Measurements from ENCODE around the gene CNOT3.
"Not testable (repeated sequence)": the region's sequence is repeated elsewhere in the genome, so short reads cannot be mapped to it uniquely, and the experiment has no call there.

The CNOT3 gene

DNA sequence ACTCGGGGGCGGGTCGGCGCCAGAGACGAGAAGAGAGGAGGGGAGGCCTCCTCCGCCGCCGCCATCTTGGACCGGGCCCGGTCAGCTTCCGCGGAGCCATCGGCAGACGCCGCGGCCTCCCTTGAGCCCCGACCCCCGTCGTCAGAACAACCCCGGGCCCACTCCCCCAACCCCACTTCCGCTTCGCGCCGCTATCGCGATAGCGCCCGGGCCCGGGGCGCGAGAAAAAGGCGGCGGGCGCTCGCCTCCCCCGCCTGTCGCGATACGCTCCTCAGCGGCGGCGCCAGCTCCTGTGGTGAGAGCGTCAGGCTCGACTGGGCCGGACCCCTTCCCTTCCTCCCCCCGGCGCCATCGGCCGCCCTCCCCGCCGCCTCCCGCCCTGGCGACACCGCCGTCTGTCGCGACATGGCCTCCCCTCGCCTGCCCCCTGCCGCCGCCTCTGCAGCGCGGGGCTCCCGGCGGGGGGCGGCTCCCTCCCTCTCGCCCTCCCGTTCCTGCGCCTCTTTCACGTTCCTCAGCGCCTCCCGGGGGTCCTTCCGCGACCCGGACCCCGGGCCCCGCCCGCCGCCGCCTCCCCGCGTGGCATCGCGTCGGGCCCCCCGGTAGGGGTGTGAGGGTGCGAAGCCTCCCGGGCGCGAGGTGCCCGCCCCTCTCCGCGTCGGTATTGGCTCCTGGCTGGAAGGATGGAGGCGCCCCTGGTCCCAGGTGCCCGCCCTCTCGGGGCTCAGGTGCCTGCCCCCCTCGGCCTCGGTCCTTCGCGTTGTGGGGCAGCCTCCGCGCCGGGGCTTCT lies at the start of gene CNOT3:
TSS of gene CNOT3 (plus strand) at position 64 of the 790 bp plus-strand sequence. CDS start 5,217 bp downstream, outside the sequence.
- no peak for DNase-seq (ENCODE audit: low spot score)

GRCh38 chr19:54094426-54095000 lies 43.0 kb upstream of the CNOT3 start:
- DNase-seq (ENCODE audit: low spot score), result no peak

- DNase-seq (ENCODE audit: low spot score), result no peak
These were observed 42.3 kb upstream of the CNOT3 start for GRCh38 chr19:54095136-54095858.

DNA sequence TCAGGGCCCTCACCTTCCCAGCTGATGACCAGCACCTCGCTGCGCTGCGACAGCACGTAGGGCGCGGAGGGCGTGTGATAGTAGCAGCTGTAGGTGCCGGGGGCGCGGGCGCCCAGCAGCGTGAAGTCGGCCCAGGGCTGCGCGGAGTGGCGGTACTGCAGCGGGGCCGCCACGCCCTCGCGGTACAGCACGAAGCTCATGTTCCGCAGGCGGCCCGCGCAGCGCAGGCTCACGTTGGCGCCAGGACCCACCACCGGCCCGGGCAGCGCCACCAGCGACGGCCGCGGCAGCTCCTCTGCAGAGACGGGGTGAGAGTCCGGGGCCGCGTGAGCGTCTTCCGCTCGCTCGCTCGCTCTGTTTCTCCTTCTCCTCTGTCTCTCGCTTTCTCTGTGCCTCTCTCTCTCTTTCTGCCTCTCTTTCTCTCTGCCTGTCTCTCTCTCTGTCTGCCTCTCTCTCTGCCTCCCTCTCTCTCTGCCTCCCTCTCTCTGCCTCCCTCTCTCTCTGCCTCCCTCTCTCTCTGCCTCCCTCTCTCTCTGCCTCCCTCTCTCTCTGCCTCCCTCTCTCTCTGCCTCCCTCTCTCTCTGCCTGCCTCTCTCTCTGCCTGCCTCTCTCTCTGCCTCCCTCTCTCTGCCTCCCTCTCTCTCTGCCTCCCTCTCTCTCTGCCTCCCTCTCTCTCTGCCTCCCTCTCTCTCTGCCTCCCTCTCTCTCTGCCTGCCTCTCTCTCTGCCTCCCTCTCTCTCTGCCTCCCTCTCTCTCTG lies 41.5 kb upstream of the CNOT3 start:
- DNase-seq (ENCODE audit: low spot score), result not testable (repeated sequence)

- DNase-seq (ENCODE audit: low spot score), result peak; percentile 11
These were observed 40.9 kb upstream of the CNOT3 start for GRCh38 chr19:54096617-54097106.

DNA sequence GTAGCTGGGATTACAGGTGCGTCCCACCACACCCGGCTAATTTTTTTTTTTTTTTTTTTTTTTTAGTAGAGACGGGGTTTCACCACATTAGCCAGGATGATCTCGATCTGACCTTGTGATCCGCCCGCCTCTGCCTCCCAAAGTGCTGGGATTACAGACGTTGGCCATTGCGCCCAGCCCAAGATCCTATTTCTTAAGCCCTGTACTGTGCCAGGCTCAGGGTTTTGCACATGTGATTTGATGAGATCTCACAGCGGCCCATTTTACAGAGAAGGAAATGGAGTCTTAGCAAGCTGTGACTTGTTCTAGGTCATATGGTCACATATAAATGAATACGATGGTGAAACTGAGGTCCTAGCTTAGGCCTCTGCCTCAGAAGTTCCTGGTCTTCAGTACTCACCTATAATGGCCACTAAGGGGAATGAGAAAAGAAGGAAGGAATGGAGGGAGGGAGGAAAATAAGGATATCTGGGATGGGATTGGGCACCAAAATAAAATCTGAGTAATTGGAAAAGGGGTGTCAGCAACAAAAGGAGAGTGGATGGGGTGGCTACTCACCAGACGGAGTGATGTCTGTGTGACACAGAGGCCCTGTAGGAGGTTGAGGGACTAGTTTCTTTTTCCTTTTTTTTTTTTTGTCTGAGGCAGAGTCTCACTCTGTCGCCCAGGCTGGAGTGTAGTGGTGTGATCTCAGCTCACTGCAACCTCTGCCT lies 38.2 kb upstream of the CNOT3 start:
- DNase-seq (ENCODE audit: low spot score), result no peak

DNA sequence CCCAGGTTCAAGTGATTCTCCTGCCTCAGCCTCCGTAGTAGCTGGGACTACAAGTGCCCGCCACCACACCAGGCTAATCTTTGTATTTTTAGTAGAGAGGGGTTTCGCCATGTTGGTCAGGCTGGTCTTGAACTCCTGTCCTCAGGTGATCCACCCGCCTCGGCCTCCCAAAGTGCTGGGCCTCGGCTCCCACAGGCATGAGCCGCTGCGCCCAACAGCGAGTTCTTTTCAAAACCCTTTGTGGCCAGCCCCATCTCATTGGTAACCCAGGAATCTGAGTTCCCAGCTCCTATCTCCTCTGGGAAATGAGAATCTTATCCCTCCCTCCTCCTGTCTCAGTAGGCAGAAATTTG lies 37.7 kb upstream of the CNOT3 start:
- DNase-seq (ENCODE audit: low spot score), result not testable (repeated sequence)

DNA sequence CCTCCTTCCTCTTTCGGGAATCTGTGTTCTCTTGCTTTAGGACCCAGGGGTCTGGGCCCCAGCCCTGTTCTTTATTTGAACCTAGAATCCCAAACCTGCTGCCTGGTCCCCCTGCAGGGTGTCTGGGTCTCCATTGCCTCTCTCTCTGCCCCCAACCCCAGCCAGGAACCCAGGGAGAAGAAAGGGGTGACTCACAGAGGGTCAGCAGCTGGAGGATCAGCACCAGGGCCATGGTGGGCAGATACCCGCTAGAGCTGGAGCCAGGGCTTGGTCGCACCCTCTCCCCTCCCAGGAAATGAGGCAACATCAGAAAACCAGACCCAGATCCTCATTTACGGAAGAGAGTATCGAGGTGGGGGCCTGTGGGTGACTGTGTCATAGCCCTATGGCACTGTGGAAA lies 37.0 kb upstream of the CNOT3 start, which contains the start of gene OSCAR:
TSS of gene OSCAR (minus strand) at position 243 of the 400 bp plus-strand sequence. CDS start at position 232, 11 bp downstream.
- peak; percentile 40 for DNase-seq (ENCODE audit: low spot score)

DNA sequence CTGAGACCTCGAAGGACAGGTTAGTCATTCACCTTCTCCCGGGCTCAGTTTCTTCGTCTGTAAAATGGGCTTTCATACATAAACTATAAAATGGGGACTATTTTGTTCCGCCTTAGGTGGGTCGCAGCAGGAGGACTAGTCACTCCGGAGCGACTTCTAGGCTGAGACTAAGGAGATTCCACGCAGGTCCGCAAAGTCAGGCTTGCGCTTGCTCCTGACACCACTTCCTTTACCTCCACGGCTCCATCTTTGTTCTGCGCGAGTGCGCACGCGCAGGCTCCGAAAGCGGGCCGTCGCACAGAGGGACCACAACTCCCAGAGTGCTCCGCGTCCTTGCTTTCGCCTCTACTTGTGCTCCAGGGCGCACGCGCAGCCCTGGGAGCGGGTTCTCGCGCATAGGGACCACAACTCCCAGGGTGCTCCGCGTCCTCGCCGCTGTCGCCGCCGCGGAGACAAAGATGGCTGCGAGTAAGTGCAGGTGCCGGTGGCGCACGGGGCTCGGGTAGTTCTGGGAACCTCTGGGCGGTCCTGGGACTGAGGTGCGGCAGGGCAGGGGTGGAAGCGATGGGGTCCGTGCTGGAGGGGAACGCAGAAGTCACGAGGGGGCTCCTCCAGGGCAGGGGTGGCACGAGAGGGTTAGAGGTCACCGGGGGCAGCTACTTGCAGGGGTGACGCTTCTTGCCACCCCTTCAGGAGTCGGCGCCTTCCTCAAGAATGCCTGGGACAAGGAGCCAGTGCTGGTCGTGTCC lies 35.0 kb upstream of the CNOT3 start, which contains the start of gene NDUFA3:
TSS of gene NDUFA3 (plus strand) at position 435 of the 749 bp plus-strand sequence. CDS start at position 459, 24 bp downstream.
- peak; percentile 97 for DNase-seq (ENCODE audit: low spot score)

DNA sequence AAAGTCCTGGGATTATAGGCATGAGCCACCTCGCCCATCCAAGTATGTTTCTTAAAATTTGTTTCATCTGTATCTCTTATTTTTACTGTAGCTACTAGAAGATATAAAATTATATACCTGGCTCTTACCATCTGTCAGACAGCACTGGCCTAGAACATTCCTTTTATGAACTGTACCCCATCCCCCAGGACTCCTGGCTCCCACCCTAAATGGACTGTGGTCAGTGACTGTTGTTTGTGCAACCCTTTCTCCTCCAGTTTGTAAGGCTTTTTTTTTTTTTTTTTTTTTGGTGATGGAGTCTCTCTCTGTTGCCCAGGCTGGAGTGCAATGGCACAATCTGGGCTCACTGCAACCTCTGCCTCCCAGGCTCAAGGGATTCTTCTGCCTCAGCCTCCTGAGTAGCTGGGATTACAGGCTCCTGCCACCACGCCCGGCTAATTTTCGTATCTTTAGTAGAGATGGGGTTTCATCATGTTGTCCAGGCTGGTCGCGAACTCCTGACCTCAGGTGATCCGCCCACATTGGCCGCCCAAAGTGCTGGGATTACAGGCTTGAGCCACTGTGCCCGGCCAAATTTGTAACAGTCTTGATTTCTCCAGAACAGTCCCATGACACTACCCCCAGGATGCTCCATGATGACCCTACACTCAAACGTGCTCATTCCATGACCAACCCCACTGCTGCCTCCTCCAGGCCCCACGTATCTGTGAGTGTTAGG lies 32.4 kb upstream of the CNOT3 start:
- no peak for DNase-seq (ENCODE audit: low spot score)

DNA sequence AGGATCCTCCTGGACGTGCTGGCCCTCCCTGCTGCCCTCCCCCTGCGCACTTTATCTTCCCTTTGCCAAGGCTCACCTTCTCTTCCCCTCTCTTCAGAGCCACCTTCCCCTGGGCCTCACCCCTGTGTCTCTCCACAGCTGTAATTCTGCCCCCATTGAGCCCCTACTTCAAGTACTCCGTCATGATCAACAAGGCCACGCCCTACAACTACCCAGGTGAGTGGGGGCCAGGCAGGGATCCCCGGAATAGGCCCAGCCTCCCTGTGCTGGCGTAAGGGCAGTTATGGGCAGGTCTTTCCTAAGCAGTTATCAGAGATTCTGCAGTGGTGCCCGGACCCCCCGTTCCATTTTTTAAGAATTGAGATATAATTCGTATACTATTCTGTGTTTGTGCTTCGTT lies 31.8 kb upstream of the CNOT3 start:
- no peak for DNase-seq (ENCODE audit: low spot score)

DNA sequence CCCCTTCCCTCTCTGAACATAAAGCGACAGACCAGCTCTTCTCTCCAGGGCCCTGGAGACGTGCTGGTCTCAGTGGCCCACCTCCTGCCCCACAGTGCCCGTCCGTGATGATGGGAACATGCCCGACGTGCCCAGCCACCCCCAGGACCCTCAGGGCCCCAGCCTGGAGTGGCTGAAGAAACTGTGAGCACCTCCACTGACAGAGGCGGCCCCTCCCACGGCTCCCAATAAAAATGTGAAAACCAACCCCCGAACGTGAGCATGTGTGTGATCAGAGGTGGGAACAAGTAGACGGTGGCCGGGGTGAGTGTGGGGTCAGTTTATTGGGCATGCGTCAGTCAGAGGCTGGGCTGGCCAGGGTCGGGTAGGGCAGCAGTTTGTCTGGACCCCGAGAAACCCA lies 30.8 kb upstream of the CNOT3 start:
- DNase-seq (ENCODE audit: low spot score), result no peak

DNA sequence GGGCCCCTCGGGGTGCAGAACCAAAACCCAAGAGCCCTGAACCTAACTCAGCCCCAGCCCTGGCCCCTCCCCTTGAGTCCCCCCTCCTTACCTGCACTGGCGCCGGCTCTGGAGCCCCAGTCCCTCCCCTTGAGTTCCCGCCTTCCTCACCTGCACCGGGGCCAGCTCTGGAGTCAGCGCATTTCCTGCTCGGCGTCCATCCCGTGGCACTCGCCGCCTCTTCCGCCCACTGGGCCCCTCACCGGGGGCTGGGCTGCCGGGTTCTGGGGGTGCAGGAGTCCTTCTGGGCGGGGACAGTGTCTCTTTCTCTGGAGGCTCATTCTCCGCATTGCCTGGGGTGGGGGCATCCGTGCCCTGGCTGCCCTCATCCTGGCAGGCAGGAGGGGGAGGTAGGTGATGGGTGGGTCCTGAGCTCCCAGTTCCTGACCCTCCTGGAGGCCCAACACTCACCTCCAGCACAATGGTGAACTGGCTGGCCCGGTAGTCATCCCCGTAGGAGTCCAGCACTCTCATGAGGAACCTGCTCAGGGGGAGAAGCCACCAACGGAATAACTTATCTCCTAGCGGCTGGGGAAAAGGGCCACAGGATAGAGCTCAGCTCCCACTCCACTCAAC lies 29.6 kb upstream of the CNOT3 start:
- DNase-seq (ENCODE audit: low spot score), result no peak

DNA sequence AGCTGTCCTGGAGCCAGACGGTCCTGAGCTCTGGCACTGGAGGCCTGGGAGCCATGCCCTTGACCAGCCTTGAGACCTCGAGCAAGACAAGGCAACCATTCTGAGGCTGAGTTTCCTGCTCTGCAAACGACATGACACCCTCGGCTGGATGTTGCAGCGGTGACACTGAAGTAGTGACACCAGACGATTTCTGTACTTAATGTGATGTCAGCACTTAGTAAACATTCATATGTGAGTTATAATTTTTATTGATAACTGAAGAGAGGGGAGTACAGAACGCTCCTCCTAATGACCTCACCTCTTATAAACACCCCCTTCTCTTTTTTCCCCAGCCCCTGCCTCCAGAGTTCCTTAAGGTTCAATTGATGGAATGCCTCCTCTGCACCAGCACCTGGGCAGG lies 29.1 kb upstream of the CNOT3 start:
- no peak for DNase-seq (ENCODE audit: low spot score)

DNA sequence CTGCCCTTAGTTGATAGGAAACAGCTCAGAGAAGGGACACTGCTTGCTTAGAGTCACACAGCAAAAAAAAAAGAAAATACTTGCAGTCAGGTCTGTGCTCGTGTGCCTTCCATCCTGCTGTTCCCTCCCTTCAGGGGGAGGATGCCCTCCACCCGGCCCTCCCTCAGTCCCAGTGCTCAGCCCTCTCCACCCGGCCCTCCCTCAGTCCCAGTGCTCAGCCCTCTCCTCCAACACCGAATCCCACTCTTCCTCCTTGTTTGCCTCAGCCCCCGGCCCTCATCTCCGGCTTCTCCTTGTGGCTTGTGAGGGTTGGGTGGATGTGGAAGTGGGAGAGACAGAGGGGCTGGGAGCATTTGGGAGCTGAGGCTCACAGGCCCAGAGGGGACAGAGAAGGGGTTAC lies 27.9 kb upstream of the CNOT3 start:
- no peak for DNase-seq (ENCODE audit: low spot score)

DNA sequence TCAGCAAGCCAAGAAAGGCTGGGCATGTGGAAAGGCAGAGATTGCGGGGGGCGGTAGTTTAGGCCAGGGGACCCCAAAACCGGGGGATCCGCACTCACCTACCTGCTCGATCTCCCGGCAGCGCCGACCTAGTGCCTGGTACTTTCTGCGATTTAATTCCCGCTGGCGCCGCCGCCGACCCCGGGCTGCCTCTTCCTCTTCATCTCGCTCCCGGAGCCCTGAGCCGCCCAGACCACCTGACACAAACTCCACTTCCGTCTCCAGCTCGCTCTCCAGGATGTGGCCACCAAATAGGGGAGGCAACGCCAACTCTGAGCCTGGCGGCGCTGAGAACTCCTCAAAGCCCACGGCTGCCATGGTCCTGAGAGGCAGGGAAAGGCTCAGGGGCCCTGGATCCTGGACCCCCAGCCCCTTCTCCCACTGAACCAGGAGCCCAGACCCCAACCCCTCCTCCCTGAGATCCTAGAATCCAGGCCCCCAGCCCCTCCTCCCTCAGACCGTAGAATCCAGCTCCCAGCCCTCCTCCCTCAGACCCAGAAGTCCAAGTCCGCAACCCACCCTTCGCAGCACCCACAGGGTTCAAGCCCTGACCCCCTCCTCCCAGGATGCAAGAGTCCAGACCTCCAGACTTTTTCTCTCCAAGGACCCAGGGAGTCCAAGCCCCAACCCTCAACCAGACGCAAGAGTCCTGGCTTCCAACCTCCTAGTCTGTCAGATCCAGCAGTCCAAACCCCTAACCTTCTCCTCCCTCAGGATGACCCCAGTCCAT lies 23.0 kb upstream of the CNOT3 start:
- peak; percentile 37 for DNase-seq (ENCODE audit: low spot score)

DNA sequence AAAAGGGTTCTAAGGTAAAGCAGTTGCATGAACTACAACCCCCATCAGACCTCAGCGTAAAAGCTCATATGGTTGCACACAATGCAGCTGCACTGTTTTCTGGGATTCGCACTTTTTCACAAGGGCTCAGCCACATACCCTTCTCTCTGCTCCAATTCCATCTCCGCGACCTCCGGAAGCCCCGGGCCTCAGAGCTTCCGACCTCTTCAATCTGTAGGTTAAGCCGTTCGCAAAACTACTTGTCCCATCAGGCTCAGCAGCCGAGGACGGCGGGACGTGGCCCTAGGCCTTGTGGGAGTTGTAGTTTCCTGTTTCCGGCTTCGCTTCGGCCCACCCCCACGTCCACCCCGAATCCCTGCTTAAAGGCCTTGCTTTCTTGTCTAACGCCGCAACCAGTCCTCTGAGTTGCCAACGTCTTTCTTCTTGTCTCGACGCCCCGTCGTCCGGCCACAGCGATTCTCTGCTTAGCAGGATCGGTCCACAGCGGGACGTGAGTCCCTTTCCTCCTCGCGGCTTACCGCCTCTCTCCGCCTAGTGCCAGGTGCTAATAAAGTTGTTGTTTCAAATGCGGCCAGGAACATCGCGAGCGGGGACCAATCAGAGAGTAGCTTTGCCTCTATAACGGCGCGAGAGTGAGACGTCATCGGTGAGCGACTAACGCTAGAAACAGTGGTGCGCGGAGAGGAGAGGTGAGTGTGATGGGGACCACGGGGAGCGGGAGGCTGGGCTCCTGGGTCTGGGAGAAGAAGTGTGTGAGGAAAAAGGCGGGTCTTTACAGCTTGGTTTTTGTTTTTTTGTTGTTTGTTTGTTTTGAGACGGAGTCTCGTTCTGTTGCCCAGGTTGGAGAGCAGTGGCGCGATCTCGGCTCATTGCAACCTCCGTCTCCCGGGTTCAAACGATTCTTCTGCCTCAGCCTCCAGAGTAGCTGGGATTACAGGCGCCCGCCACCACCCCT lies 22.2 kb upstream of the CNOT3 start, which contains the start of the genes PRPF31 and TFPT:
TSS of gene PRPF31 (plus strand) at position 646 of the 955 bp plus-strand sequence. CDS start 2,525 bp downstream, outside the sequence.
TSS of gene TFPT (minus strand) at position 549 of the 955 bp plus-strand sequence. CDS start at position 161, 388 bp downstream.
- peak; percentile 98 for DNase-seq (ENCODE audit: low spot score)

All from pons (tissue), 1 donor.